A673 (cell line): Measurements from ENCODE around the gene ATP8B4.

Experiments
- EZH2 ChIP-seq: fragments of 200-600 bp; sonication (generic); IDR thresholded peaks from 2 replicates; pipeline ENCODE4 v1.6.1; 2017; ENCODE audit warnings: borderline replicate concordance, low read depth, mild to moderate bottlenecking, mixed read lengths, antibody characterized with exemption, low read length; ENCODE audit not compliant: poor library complexity, severe bottlenecking
- TF ChIP-seq, protein P1 (sequence below): fragments of 300-800, 200-600 bp; sonication (generic); conservative IDR thresholded peaks from 2 replicates; pipeline ENCODE4 v1.5.1; 2017; ENCODE audit warnings: low read depth, mild to moderate bottlenecking, antibody characterized with exemption, low read length, moderate library complexity, mixed read lengths

DNA sequence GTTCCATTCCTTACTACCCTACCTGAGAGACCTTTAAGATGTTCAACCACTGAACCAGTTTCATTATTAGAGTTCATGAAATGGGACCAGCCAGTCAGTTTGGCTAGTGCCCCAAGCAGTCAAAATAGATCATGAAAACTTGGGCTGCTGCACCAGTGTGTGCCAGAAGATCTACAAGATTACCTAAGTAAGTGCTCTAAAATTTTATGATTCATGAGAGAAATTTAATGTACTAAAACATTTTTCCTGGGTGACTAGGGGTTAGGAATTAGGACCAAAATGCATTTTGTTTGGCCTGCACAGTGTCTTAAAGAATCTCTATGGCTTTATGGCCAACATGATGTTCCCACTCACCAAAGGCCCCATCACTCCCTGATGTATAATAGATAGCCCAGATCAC lies 214.7 kb downstream of the ATP8B4 start:
- TF ChIP-seq, protein P1, sequence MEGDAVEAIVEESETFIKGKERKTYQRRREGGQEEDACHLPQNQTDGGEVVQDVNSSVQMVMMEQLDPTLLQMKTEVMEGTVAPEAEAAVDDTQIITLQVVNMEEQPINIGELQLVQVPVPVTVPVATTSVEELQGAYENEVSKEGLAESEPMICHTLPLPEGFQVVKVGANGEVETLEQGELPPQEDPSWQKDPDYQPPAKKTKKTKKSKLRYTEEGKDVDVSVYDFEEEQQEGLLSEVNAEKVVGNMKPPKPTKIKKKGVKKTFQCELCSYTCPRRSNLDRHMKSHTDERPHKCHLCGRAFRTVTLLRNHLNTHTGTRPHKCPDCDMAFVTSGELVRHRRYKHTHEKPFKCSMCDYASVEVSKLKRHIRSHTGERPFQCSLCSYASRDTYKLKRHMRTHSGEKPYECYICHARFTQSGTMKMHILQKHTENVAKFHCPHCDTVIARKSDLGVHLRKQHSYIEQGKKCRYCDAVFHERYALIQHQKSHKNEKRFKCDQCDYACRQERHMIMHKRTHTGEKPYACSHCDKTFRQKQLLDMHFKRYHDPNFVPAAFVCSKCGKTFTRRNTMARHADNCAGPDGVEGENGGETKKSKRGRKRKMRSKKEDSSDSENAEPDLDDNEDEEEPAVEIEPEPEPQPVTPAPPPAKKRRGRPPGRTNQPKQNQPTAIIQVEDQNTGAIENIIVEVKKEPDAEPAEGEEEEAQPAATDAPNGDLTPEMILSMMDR, result no peak
- TF ChIP-seq EZH2, result no peak
